IMR-90 (cell line): ENCODE data around the gene DLG5. TPM values are rescaled to one million over a fixed set of nuclear protein-coding genes. Genes with fewer than 3 reads are reported as not detected.

Experiments
- ATAC-seq: fragments of 200-7000 bp; cut with Tn5 transposase; 2 replicates; pipeline ENCODE4 v1.9.1; 2020; ENCODE audit warnings: low read depth, mild to moderate bottlenecking, moderate library complexity
- BruUV-seq: library from RNA; stranded (reverse); fragments of 400-500 nt; replicated peaks from 2 replicates; lab custom pipeline; 2021; lab: Mats Ljungman, UMichigan
- CTCF ChIA-PET: fragments of 300-600 bp; formaldehyde crosslinking; extraction: SDS; loops from one replicate; lab custom pipeline; 2021; ENCODE audit warnings: antibody characterized with exemption; lab: Yijun Ruan, JAX
- POLR2A ChIA-PET: fragments of 300-600 bp; sonication (Branson Sonifier 250); formaldehyde crosslinking; loops from one replicate; lab custom pipeline; 2022; ENCODE audit warnings: antibody characterized with exemption; ENCODE audit not compliant: unreplicated experiment; lab: Charles Lee
- DNase-seq: peaks from one replicate; pipeline ENCODE4 v3.0.0; 2013
- H2AFZ ChIP-seq: replicated peaks from 2 replicates; pipeline ENCODE3; 2013; ENCODE audit warnings: low read length, mild to moderate bottlenecking; ENCODE audit not compliant: poor library complexity
- H2AK5ac ChIP-seq: 2 replicates; pipeline ENCODE4 v1.6.1; 2013; ENCODE audit warnings: low read depth, low read length, inconsistent platforms
- H2AK9ac ChIP-seq: replicated peaks from 2 replicates; pipeline ENCODE3; 2013; ENCODE audit warnings: mild to moderate bottlenecking, low read depth, low read length, moderate library complexity; ENCODE audit not compliant: poor library complexity
- H2BK120ac ChIP-seq: 2 replicates; pipeline ENCODE4 v1.6.1; 2013; ENCODE audit warnings: low read depth, low read length, inconsistent platforms
- H2BK15ac ChIP-seq: 3 replicates; pipeline ENCODE4 v1.6.1; 2013; ENCODE audit warnings: low read depth, low read length, inconsistent platforms
- H2BK20ac ChIP-seq: 2 replicates; pipeline ENCODE4 v1.6.1; 2013; ENCODE audit warnings: low read depth, mild to moderate bottlenecking, inconsistent platforms, low read length, moderate library complexity
- H2BK5ac ChIP-seq: 2 replicates; pipeline ENCODE4 v1.6.1; 2013; ENCODE audit warnings: mild to moderate bottlenecking, low read depth, low read length, inconsistent platforms; ENCODE audit not compliant: poor library complexity, severe bottlenecking
- H3K14ac ChIP-seq: replicated peaks from 2 replicates; pipeline ENCODE4 v1.6.1; 2013; ENCODE audit warnings: low read depth, low read length, inconsistent platforms
- H3K18ac ChIP-seq: 2 replicates; pipeline ENCODE4 v1.6.1; 2013; ENCODE audit warnings: low read depth, low read length, control low read depth
- H3K23ac ChIP-seq: 2 replicates; pipeline ENCODE4 v1.6.1; 2013; ENCODE audit warnings: low read depth, low read length, inconsistent platforms
- H3K27ac ChIP-seq: 2 replicates; pipeline ENCODE4 v1.5.1; 2013; ENCODE audit warnings: mild to moderate bottlenecking, control low read depth, low read length; ENCODE audit not compliant: insufficient read depth
- H3K27me3 ChIP-seq: 2 replicates; pipeline ENCODE4 v1.6.1; 2013; ENCODE audit warnings: low read length; ENCODE audit not compliant: control insufficient read depth, insufficient read depth
- H3K36me3 ChIP-seq: 2 replicates; pipeline ENCODE4 v1.6.1; 2013; ENCODE audit warnings: low read length, mixed read lengths; ENCODE audit not compliant: control insufficient read depth, insufficient read depth
- H3K4ac ChIP-seq: 2 replicates; pipeline ENCODE4 v1.6.1; 2013; ENCODE audit warnings: low read depth, low read length, inconsistent platforms
- H3K4me1 ChIP-seq: 2 replicates; pipeline ENCODE4 v1.6.1; 2013; ENCODE audit warnings: low read length, mixed read lengths; ENCODE audit not compliant: control insufficient read depth, insufficient read depth
- H3K4me2 ChIP-seq: 2 replicates; pipeline ENCODE4 v1.6.1; 2013; ENCODE audit warnings: low read depth, mild to moderate bottlenecking, control low read depth, low read length, moderate library complexity
- H3K4me3 ChIP-seq: 2 replicates; pipeline ENCODE4 v1.5.1; 2013; ENCODE audit warnings: low read depth, mild to moderate bottlenecking, control low read depth, low read length, moderate library complexity; ENCODE audit not compliant: insufficient read depth
- H3K56ac ChIP-seq: 2 replicates; pipeline ENCODE4 v1.6.1; 2013; ENCODE audit warnings: low read length, inconsistent platforms; ENCODE audit not compliant: insufficient read depth; ENCODE audit errors: extremely low read depth
- H3K79me1 ChIP-seq, 2 experiments: 2 replicates each; pipeline ENCODE4 v1.6.1; 2013; ENCODE audit warnings: low read length in 2 of 2, inconsistent platforms in 1 of 2, low read depth in 1 of 2
- H3K9ac ChIP-seq: 2 replicates; pipeline ENCODE4 v1.6.1; 2013; ENCODE audit warnings: low read depth, low read length, control low read depth
- H3K9me1 ChIP-seq: 2 replicates; pipeline ENCODE4 v1.6.1; 2013; ENCODE audit warnings: low read length, inconsistent platforms; ENCODE audit not compliant: insufficient read depth
- H3K9me3 ChIP-seq: 2 replicates; pipeline ENCODE4 v1.6.1; 2013; ENCODE audit warnings: low read length; ENCODE audit not compliant: control insufficient read depth, insufficient read depth
- H4K20me1 ChIP-seq: 2 replicates; pipeline ENCODE4 v1.6.1; 2013; ENCODE audit warnings: low read length, inconsistent platforms; ENCODE audit not compliant: insufficient read depth
- H4K5ac ChIP-seq: 2 replicates; pipeline ENCODE4 v1.6.1; 2013; ENCODE audit warnings: mild to moderate bottlenecking, low read depth, low read length, control low read depth
- H4K8ac ChIP-seq, 2 experiments: 2 replicates each; pipeline ENCODE4 v1.6.1; 2013; ENCODE audit warnings: low read depth in 2 of 2, low read length in 2 of 2, control low read depth in 1 of 2, inconsistent platforms in 1 of 2
- H4K91ac ChIP-seq: 2 replicates; pipeline ENCODE4 v1.6.1; 2013; ENCODE audit warnings: low read depth, low read length, inconsistent platforms; ENCODE audit not compliant: insufficient read depth
- BHLHE40 ChIP-seq: fragments of 150-350 bp; IDR thresholded peaks from 2 replicates; pipeline ENCODE4 v1.6.1; 2016; ENCODE audit warnings: mild to moderate bottlenecking, low read depth, low read length
- CEBPB ChIP-seq: IDR thresholded peaks from 2 replicates; pipeline ENCODE4 v1.6.1; 2012; ENCODE audit warnings: low read depth, low read length, improper control_type of control experiment
- CHD1 ChIP-seq: IDR thresholded peaks from 2 replicates; pipeline ENCODE4 v1.6.1; 2012; ENCODE audit warnings: low read depth, low read length, improper control_type of control experiment
- FOS ChIP-seq: fragments of 150-350 bp; IDR thresholded peaks from 2 replicates; pipeline ENCODE4 v1.6.1; 2016; ENCODE audit warnings: low read depth, low read length
- MAFK ChIP-seq: IDR thresholded peaks from 2 replicates; pipeline ENCODE4 v1.6.1; 2012; ENCODE audit warnings: low read depth, low read length, improper control_type of control experiment
- MXI1 ChIP-seq: IDR thresholded peaks from 2 replicates; pipeline ENCODE4 v1.6.1; 2012; ENCODE audit warnings: low read depth, mild to moderate bottlenecking, low read length, moderate library complexity, borderline replicate concordance
- NFE2L2 ChIP-seq: fragments of 150-350 bp; IDR thresholded peaks from 2 replicates; pipeline ENCODE4 v1.6.1; 2016; ENCODE audit warnings: low read depth, mild to moderate bottlenecking, low read length
- POLR2A ChIP-seq: IDR thresholded peaks from 2 replicates; pipeline ENCODE4 v1.6.1; 2012; ENCODE audit warnings: mild to moderate bottlenecking, low read depth, low read length
- RCOR1 ChIP-seq: IDR thresholded peaks from 2 replicates; pipeline ENCODE4 v1.6.1; 2012; ENCODE audit warnings: mild to moderate bottlenecking, low read length, improper control_type of control experiment; ENCODE audit not compliant: insufficient replicate concordance
- RFX5 ChIP-seq: IDR thresholded peaks from 2 replicates; pipeline ENCODE4 v1.8.0; 2012; ENCODE audit warnings: low read depth, mild to moderate bottlenecking, low read length, moderate library complexity
- SMC3 ChIP-seq: fragments of 150-350 bp; IDR thresholded peaks from 2 replicates; pipeline ENCODE4 v1.6.1; 2016; ENCODE audit warnings: low read depth, mild to moderate bottlenecking, antibody characterized with exemption, low read length, moderate library complexity
- WGBS, 2 experiments: methylation state at CpG; one replicate each; pipeline versions ENCODE4 v1.1.5 to v1.1.7; 2013; ENCODE audit warnings: missing lambda C conversion rate in 2 of 2; ENCODE audit not compliant: insufficient read length in 1 of 2; ENCODE audit errors: extremely low coverage in 2 of 2; 5-methylcytosine and 5-hydroxymethylcytosine counted together
- dilution Hi-C: fragments of 300-500 bp; cut with HindIII; formaldehyde crosslinking; loops from one replicate; pipeline ENCODE4 v1.14.3; 2018; ENCODE audit warnings: low sequenced_read_pairs; ENCODE audit not compliant: unreplicated experiment
- in situ Hi-C: fragments of 300-500 bp; cut with MboI; formaldehyde crosslinking; loops from 3 replicates; pipeline ENCODE4 v1.14.3; 2019; ENCODE audit warnings: low sequenced_read_pairs, inconsistent platforms, mixed read lengths
- intact Hi-C: fragments of 100-400 bp; cut with micrococcal nuclease; formaldehyde crosslinking; loops from 2 replicates; pipeline ENCODE4 v1.10.0; 2022
- polyA plus RNA-seq, 3 experiments: library from polyadenylated mRNA; depleted of rRNA; stranded (reverse); fragments of >200 nt; gene quantifications; 2 replicates each; pipeline ENCODE4 v1.2.3, GENCODE V29; 2012; ENCODE audit warnings: low replicate concordance in 1 of 3
- total RNA-seq: library from RNA; depleted of rRNA; stranded (reverse); fragments of >200 nt; gene quantifications from 2 replicates; pipeline ENCODE4 v1.2.3, GENCODE V29; 2012
- TF ChIP-seq, protein P1 (sequence below): fragments of 150-350 bp; IDR thresholded peaks from 2 replicates; pipeline ENCODE4 v1.6.1; 2017; ENCODE audit warnings: mild to moderate bottlenecking, antibody characterized with exemption, low read length, low read depth
- TF ChIP-seq, protein P2 (sequence below): conservative IDR thresholded peaks from 2 replicates; pipeline ENCODE4 v1.5.1; 2012; ENCODE audit warnings: mild to moderate bottlenecking, low read depth, low read length, improper control_type of control experiment

Gene DLG5
- total and polyA plus RNA-seq, 2 of the 4 experiments (the other 2 are of a cell fraction): 12.7 to 28.7 TPM

DNA sequence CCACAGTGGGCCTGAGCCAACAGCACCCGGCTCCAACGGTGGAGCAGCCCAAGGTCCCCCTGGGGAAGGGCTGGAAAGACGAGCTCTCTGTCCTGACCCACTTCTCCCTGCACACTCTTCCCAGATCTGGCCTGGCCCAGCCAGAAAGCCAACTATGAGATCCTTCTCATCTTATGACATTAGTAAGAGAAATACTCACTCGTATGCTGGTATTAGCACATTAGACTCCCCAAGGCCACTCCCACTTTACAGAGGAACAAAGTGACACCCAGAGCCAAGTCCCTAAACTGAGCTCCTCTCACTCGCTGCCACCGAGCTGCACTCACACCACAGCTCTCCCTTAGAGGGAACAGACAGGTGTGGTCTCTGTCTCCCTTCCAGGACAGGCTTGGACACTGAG is 24.8 kb downstream of the DLG5 start:
- POLR2A ChIA-PET: no interaction called here

More for the DNA sequence above, 24.8 kb downstream of the DLG5 start:
- Histone ChIP-seq H3K14ac (no peak overlapping the region), H3K36me3 (no peaks in the 10 kb centered on the region; the same call in 1 of the 2 replicates), H2AFZ (no peak overlapping the region), H4K5ac (no peak overlapping the region), H2BK20ac (no peak overlapping the region), H3K9me1 (peaks cover 43% of the 10 kb centered on the region), H4K91ac (no peak overlapping the region), H3K4me3 (no peak overlapping the region), H3K79me1 (peaks cover 36 to 71% of the 10 kb centered on the region in 2 experiments), H4K20me1 (peaks cover 66% of the 10 kb centered on the region), H3K4me1 (peaks cover 17% of the 10 kb centered on the region), H3K27ac (no peak overlapping the region), H3K9ac (no peak overlapping the region), H3K56ac (no peak overlapping the region), H2BK120ac (no peak overlapping the region), H3K27me3 (no peaks in the 10 kb centered on the region), H2BK15ac (no peak overlapping the region), H2BK5ac (no peak overlapping the region), H3K23ac (no peak overlapping the region), H3K4ac (no peak overlapping the region), H3K4me2 (no peak overlapping the region), H3K9me3 (no peaks in the 10 kb centered on the region), H2AK9ac (no peak overlapping the region), H4K8ac (no peak overlapping the region), H2AK5ac (no peak overlapping the region), H3K18ac (no peak overlapping the region)
- CTCF ChIA-PET: no interaction called here
- no TSS peak for BruUV-seq
- no CpG with 5 or more reads among the region's 6 CpGs for WGBS, 2 experiments
- TF ChIP-seq SMC3 (no peak), FOS (no peak), RFX5 (no peak), MAFK (no peak), CHD1 (no peak), NFE2L2 (no peak), MXI1 (no peak), POLR2A (no peak), CEBPB (no peak), RCOR1 (no peak), BHLHE40 (no peak)
- TF ChIP-seq, protein P1, sequence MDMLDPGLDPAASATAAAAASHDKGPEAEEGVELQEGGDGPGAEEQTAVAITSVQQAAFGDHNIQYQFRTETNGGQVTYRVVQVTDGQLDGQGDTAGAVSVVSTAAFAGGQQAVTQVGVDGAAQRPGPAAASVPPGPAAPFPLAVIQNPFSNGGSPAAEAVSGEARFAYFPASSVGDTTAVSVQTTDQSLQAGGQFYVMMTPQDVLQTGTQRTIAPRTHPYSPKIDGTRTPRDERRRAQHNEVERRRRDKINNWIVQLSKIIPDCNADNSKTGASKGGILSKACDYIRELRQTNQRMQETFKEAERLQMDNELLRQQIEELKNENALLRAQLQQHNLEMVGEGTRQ: no peak
- TF ChIP-seq, protein P2, sequence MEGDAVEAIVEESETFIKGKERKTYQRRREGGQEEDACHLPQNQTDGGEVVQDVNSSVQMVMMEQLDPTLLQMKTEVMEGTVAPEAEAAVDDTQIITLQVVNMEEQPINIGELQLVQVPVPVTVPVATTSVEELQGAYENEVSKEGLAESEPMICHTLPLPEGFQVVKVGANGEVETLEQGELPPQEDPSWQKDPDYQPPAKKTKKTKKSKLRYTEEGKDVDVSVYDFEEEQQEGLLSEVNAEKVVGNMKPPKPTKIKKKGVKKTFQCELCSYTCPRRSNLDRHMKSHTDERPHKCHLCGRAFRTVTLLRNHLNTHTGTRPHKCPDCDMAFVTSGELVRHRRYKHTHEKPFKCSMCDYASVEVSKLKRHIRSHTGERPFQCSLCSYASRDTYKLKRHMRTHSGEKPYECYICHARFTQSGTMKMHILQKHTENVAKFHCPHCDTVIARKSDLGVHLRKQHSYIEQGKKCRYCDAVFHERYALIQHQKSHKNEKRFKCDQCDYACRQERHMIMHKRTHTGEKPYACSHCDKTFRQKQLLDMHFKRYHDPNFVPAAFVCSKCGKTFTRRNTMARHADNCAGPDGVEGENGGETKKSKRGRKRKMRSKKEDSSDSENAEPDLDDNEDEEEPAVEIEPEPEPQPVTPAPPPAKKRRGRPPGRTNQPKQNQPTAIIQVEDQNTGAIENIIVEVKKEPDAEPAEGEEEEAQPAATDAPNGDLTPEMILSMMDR: no peak
- dilution Hi-C loops (no loop called here), intact Hi-C loops (no loop called here), in situ Hi-C loops (no loop called here)
- no peak for ATAC-seq
- DNase-seq: no peak
